NB4 (cell line): Measurements from ENCODE around the gene CLMP.

Experiments
- MAX ChIP-seq: IDR thresholded peaks from 2 replicates; pipeline ENCODE4 v1.6.1; 2011; ENCODE audit warnings: low read depth, low read length
- MYC ChIP-seq: IDR thresholded peaks from 2 replicates; pipeline ENCODE4 v1.6.1; 2011; ENCODE audit warnings: low read depth, low read length
- POLR2A ChIP-seq: IDR thresholded peaks from 2 replicates; pipeline ENCODE4 v1.6.1; 2011; ENCODE audit warnings: mild to moderate bottlenecking; ENCODE audit not compliant: insufficient read length; ENCODE audit errors: extremely low read depth
- TF ChIP-seq, protein P1 (sequence below): IDR thresholded peaks from one replicate; pipeline ENCODE4 v1.5.1; 2012; ENCODE audit warnings: low read depth, low read length

DNA sequence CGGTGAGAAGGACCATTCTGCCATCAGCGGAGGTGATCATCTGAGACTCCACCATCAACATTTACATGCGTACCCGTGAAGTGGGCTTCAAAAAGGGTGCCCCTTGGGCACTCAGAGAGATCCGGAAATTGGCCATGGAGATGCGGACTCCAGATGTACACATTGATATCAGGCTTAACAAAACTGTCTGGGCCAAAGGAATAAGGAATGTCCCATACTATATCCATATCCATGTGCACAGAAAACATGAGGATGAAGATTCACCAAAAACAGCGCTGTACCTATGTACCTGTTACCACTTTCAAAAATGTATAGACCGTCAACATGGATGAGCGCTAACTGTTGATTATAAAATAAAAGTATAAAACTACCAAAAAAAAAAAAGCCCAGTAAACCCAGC is 143.9 kb downstream of the CLMP start:
- TF ChIP-seq POLR2A (no peak), MAX (no peak), MYC (no peak)
- TF ChIP-seq, protein P1, sequence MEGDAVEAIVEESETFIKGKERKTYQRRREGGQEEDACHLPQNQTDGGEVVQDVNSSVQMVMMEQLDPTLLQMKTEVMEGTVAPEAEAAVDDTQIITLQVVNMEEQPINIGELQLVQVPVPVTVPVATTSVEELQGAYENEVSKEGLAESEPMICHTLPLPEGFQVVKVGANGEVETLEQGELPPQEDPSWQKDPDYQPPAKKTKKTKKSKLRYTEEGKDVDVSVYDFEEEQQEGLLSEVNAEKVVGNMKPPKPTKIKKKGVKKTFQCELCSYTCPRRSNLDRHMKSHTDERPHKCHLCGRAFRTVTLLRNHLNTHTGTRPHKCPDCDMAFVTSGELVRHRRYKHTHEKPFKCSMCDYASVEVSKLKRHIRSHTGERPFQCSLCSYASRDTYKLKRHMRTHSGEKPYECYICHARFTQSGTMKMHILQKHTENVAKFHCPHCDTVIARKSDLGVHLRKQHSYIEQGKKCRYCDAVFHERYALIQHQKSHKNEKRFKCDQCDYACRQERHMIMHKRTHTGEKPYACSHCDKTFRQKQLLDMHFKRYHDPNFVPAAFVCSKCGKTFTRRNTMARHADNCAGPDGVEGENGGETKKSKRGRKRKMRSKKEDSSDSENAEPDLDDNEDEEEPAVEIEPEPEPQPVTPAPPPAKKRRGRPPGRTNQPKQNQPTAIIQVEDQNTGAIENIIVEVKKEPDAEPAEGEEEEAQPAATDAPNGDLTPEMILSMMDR, result no peak
